ENCODE data around the gene RTL9. TPM values are rescaled to one million over a fixed set of nuclear protein-coding genes. Genes with fewer than 3 reads are reported as not detected.

The RTL9 gene
- total and polyA plus RNA-seq, 2 of the 13 experiments (the other 11 are each of a cell fraction or from before 2014, with no cell fraction given): 0.01 to 0.02 TPM

- TF ChIP-seq PATZ1 (CRISPR knock-in tag; IDR thresholded peaks at IDR 0.05) (no peak), SALL2 (CRISPR knock-in tag; IDR thresholded peaks at IDR 0.05) (no peak), BHLHE40 (IDR thresholded peaks at IDR 0.05; ENCODE audit: low read length) (no peak), DZIP1 (CRISPR knock-in tag; IDR thresholded peaks at IDR 0.05) (no peak)
These were observed 48.2 kb downstream of the RTL9 start (continued) for GRCh38 chrX:110406822-110407221.

- Histone ChIP-seq H3K27ac (ENCODE audit: extremely low read length, insufficient read depth, low read length) (no peak overlapping the region), H3K9ac (ENCODE audit: insufficient read depth, low read depth, low read length) (no peak overlapping the region), H3K27me3 (ENCODE audit: control insufficient read depth in 1 of 2, insufficient read depth in 2 of 2, low read length in 2 of 2) (no peaks in the 10 kb centered on the region), H3K4me2 (ENCODE audit: low read depth, low read length) (no peak overlapping the region), H3K36me3 (replicated peaks in 1 of 2; ENCODE audit: control insufficient read depth in 1 of 2, insufficient read depth in 2 of 2, low read length in 2 of 2) (no peaks in the 10 kb centered on the region), H2AFZ (ENCODE audit: low read length) (no peak overlapping the region), H3K79me2 (ENCODE audit: insufficient read depth, low read length) (no peaks in the 10 kb centered on the region), H3K4me3 (replicated peaks in 1 of 3; ENCODE audit: insufficient read depth in 1 of 3, low read depth in 2 of 3, low read length in 3 of 3) (no peak overlapping the region), H4K20me1 (ENCODE audit: insufficient read depth, low read length) (no peaks in the 10 kb centered on the region), H3K4me1 (ENCODE audit: insufficient read depth, low read length) (no peaks in the 10 kb centered on the region), H3K9me3 (ENCODE audit: low read length) (no peaks in the 10 kb centered on the region)
- FAIRE-seq: peak; percentile 85
- POLR2A ChIA-PET: no interaction called here
- WGBS (ENCODE audit: low lambda C conversion rate): 0% methylated on average over 3 of the region's 5 CpGs
- CTCF ChIA-PET (ENCODE audit: low intra/inter-chr PET ratio, low total read pairs): interaction anchor here (1.6 kb wide), 2 partner anchors 247 to 262 kb away, joined by 5 to 7 read pairs; no protein-coding TSS in a partner anchor
- ATAC-seq: peak; percentile 61; the same call in 2 of the 3 replicates
- in situ Hi-C loops (cut with HindIII; ENCODE audit: extremely low pct_ligation_motif_present, low pct_unique_long_range_greater_than_20kb) (loop anchor here (25.0 kb wide), 1 partner anchor 496 kb away; no protein-coding TSS in a partner anchor), intact Hi-C loops (cut with micrococcal nuclease; ENCODE audit: unreplicated experiment) (no loop called here)
- peak; percentile 37 for DNase-seq (ENCODE audit: low spot score)
- BruUV-seq (replicated peaks): no TSS peak
- no peak for TF ChIP-seq HDAC1 (CRISPR knock-in tag; IDR thresholded peaks at IDR 0.05)
- TF ChIP-seq POLR2AphosphoS5 (IDR thresholded peaks at IDR 0.05; ENCODE audit: low read depth, low read length): no peak
- TF ChIP-seq ZNF768 (CRISPR knock-in tag; IDR thresholded peaks at IDR 0.05): no peak
- TF ChIP-seq ZNF784 (CRISPR knock-in tag; IDR thresholded peaks at IDR 0.05; ENCODE audit: borderline replicate concordance): no peak
- TF ChIP-seq STAG1 (CRISPR knock-in tag; IDR thresholded peaks at IDR 0.05): peak; percentile 64
- no peak for TF ChIP-seq IKZF1 (IDR thresholded peaks at IDR 0.05)
- no peak for TF ChIP-seq ZNF605 (CRISPR knock-in tag; IDR thresholded peaks at IDR 0.05)
- no peak for TF ChIP-seq ZNF639 (CRISPR knock-in tag; conservative IDR thresholded peaks at IDR 0.05)
- no peak for TF ChIP-seq HMGXB4 (CRISPR knock-in tag; IDR thresholded peaks at IDR 0.05; ENCODE audit: borderline replicate concordance in 1 of 2, low read depth in 1 of 2)
- TF ChIP-seq NPAS2 (CRISPR knock-in tag; IDR thresholded peaks at IDR 0.05; ENCODE audit: borderline replicate concordance): no peak
These were observed 49.4 kb downstream of the RTL9 start for GRCh38 chrX:110407910-110408545.

Data from HepG2 (cell line).